22Rv1 (cell line): ENCODE measurements around the gene BAG3.

Experiments
- H3K27ac ChIP-seq: fragments of 450-650 bp; 2 replicates; pipeline ENCODE4 v1.5.1; 2017
- ZFX ChIP-seq: fragments of 450-650 bp; IDR thresholded peaks from 2 replicates; pipeline ENCODE4 v1.6.1; 2017; ENCODE audit warnings: antibody characterized with exemption, borderline replicate concordance
- TF ChIP-seq, protein P1 (sequence below): fragments of 450-650 bp; IDR thresholded peaks from 2 replicates; pipeline ENCODE4 v1.5.1; 2017; ENCODE audit warnings: mild to moderate bottlenecking

Gene BAG3

DNA sequence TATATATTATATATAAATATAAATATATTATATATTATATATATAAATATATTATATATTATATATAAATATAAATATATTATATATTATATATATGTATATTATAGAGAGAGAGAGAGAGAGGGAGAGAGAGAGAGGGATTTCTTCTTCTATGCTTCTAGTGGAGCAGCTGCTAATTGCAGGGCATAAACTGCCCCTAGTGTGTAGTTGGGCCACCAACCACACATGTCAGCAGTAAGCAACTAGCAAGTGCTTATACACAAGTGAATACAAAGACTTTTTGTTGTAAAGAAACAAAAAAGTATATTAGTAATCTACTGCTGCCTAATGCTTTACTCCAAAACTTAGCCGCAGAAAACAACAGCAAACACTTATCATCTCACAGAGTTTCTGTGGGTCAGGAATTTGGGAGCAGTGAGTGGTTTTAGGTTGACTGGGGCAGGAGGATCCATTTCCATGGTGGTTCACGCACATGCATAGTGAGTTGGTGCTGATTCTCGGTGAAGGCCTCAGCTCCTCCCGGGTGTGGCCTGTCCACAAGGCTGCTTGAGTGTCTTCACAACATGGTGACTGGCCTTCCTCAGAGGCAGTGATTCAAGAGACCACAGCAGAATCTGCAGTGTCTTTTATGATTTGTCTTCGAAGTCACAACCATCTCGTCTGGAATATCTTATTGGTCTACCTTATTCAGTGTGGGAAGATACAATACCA is 25.5 kb upstream of the BAG3 start:
- TF ChIP-seq, protein P1, sequence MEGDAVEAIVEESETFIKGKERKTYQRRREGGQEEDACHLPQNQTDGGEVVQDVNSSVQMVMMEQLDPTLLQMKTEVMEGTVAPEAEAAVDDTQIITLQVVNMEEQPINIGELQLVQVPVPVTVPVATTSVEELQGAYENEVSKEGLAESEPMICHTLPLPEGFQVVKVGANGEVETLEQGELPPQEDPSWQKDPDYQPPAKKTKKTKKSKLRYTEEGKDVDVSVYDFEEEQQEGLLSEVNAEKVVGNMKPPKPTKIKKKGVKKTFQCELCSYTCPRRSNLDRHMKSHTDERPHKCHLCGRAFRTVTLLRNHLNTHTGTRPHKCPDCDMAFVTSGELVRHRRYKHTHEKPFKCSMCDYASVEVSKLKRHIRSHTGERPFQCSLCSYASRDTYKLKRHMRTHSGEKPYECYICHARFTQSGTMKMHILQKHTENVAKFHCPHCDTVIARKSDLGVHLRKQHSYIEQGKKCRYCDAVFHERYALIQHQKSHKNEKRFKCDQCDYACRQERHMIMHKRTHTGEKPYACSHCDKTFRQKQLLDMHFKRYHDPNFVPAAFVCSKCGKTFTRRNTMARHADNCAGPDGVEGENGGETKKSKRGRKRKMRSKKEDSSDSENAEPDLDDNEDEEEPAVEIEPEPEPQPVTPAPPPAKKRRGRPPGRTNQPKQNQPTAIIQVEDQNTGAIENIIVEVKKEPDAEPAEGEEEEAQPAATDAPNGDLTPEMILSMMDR: no peak
- TF ChIP-seq ZFX: no peak
- no peak overlapping the region for H3K27ac ChIP-seq

DNA sequence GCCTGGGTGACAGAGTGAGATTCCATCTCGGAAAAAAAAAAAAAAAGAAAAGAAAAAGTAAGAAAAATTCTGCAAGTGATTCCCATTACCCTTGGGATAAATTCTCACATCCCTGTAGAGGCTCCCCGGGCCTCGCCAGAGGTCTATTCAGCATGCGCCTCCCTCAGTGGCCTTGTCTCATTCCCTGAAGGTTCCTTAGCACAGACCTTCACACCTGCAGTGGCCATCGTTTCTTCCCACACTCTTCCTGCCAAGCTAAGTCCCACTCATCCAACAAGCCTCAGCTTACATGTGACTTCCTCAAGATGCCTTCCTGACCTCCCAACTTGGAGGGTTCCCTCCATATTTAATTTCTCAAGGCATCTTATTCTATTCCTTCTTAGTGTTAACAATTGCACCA is 20.9 kb upstream of the BAG3 start:
- no peak for TF ChIP-seq ZFX
- TF ChIP-seq, protein P1: no peak
- no peak overlapping the region for H3K27ac ChIP-seq

- TF ChIP-seq, protein P1: no peak
- no peak overlapping the region for H3K27ac ChIP-seq
These were observed 17.5 kb upstream of the BAG3 start for GRCh38 chr10:119633538-119634218.

- TF ChIP-seq, protein P1: no peak
- TF ChIP-seq ZFX: no peak
- no peak overlapping the region for H3K27ac ChIP-seq
These were observed 17.0 kb upstream of the BAG3 start for GRCh38 chr10:119634219-119634544.

GRCh38 chr10:119637631-119638030 is 13.5 kb upstream of the BAG3 start:
- no peak overlapping the region for H3K27ac ChIP-seq
- TF ChIP-seq ZFX: no peak

- TF ChIP-seq, protein P1: no peak
- no peak for TF ChIP-seq ZFX
- H3K27ac ChIP-seq: no peak overlapping the region
These were observed 12.2 kb upstream of the BAG3 start for GRCh38 chr10:119638982-119639381.

DNA sequence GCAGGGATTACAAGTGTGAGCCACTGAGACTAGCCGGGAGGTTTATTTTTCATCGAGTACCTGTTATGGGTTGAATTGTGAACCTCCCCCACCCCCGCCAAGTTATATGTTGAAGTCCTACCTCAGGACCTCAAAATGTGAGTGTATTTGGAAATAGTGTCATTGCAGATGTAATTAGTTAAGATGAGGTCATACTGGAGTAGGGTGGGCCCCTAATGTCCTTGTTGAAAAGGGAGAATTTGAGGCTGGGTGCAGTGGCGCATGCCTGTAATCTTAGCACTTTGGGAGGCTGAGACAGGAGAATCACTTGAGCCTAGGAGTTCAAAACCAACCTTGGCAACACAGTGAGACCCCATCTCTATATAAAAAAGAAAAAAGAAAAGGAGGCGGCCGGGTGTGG is 10.8 kb upstream of the BAG3 start:
- H3K27ac ChIP-seq: no peak overlapping the region
- TF ChIP-seq, protein P1: no peak
- TF ChIP-seq ZFX: no peak
